Measurements from ENCODE around the gene PMPCA.

The PMPCA gene

DNA sequence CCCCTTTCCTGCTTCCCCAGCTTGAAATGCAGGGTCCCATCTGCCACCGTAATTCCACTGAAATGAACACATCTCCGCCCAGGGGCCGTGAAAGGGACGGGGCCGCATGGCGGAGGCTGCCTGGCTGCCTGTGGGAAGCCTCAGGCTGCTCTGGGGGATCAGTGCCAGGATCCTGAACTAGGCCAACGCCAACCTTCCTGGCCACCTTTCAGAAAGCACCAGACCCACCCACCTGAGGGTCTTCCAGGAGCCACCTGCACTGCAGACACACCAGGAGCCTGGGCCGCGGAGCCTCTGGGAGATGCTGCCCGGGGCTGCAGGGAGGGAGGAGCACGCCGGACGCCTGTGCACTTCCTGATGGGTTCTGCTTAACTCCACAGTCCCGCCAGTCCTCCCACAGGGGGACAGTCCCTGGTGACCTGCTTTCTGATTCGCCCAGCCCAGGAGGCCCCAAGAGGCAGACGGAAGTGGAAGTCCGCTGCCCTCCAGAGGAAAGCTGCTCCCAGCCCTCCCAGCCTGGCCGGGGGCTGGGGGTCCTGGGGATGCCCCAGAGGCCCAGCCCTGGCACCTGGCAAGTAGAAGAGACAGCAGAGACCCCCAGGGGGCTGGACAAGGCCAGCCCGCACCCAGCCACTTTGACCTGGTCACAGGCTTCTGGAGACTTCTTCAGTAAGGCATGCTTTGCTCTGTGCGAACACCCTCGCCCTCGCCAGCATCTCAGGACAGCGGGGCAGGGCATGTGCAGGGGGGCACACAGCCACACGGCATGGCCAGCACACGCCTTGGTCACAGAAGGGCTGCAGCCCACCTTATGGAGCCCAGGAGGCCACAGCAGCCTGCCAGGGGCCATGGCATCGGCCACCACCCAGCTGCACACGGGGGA, 36.9 kb upstream of the PMPCA start, which contains the start of gene CARD9:
Gene CARD9, minus strand, starts transcription at position 370 of the 883 bp plus-strand sequence. CDS start 1,591 bp downstream, outside the sequence.
- no peak for DNase-seq (ENCODE audit: low read depth)

DNA sequence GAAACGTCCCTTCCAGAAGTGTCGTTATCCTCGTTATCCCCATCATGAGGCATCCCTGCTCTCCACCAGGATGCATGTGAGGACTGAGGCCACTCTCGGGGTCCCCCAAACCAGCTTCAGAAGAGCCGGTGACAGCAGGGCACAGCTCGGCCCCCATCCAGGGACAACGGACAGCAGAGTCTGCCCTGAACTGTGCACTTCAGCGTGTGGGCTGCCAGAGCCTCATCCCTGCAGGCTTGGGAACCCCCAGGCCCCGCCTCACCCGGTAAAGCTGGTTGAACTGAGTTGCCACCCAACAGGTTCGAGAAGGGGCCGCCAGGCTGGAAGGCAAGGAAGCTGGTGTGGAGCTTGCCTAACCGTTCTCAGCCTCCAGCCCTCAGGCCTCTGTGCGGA, 36.3 kb upstream of the PMPCA start:
- no peak for DNase-seq (ENCODE audit: low read depth)

- DNase-seq (ENCODE audit: low read depth) = no peak
Measured at GRCh38 chr9:136375096-136375495, 35.4 kb upstream of the PMPCA start.

- DNase-seq (ENCODE audit: low read depth) = no peak
Measured at GRCh38 chr9:136376457-136376856, 34.0 kb upstream of the PMPCA start.

- no peak for DNase-seq (ENCODE audit: low read depth)
Measured at GRCh38 chr9:136377341-136378169, 32.9 kb upstream of the PMPCA start.

DNA sequence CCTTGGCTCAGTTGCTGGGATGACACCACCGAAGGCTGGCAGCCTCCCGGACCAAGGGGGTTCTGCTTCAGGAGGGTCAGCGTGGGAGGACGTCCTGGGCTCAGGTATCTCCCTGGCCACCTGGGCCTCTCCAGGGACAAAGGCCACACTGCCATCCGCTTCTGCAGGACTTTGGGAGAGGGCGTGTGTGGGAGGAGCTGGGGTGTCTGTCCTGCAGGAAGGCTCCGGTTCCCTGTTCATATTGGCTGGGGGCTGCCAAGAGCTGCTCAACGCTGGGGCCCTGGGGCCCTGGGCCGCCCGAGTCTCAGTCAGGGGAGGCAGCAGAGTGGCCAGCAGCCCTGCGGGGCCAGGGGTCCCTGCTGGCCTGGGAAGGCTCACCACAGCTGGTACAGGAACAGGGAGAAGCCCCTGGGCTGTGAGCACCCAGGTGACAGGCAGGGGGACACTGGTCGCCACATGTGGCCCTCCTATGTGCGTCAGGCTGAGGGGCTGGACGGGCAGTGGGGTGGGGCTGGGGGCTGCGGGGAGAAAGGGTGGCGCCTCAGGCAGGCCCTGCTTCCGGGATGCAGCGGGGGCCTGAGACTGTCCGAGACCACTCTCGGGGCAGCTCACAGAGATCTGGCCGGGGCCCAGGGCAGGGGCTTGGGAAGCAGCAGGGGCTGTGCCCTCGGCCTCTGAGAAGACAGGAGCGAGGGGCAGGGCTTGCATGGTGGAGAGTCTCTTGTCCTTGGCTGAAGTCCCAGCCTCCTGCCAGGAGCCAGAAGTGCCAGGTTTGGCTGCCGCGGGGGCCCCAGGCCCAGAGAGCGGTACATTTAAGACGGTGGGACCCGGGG, 32.1 kb upstream of the PMPCA start:
- no peak for DNase-seq (ENCODE audit: low read depth)

DNA sequence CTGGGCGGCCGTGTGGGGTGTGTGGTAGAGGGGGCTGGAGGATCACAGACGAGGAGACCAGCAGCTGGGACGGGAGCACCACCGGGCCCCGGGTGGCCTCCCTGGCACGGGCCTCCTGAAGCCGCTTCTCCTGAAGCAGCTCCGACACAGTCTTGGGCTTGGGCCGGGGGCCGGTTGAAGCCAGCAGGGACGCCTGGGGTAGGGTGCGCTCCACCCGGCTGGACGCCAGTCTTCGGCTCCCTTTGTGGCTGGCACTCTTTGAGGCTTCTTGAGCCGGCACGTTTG, 31.5 kb upstream of the PMPCA start:
- no peak for DNase-seq (ENCODE audit: low read depth)

DNA sequence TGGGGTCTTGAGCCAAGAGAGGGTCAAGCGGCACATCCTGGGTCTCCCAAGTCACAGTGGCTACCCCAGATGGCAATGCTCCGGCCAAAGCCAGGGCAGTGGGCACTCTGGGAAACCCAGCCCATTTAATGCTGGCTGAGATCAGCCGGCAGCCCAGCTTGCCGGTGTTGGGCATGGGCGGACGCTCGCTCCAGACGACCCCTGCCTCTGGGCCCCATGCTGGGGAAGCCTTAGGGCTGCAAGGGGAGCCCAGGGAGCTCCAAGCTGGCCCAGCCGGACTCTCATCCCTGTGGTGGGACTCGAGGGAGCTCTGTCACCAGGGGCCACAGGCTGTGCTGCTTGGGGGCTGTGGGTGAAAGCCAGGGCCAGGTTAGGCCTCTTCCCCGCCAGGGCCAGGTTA, 31.1 kb upstream of the PMPCA start:
- no peak for DNase-seq (ENCODE audit: low read depth)

GRCh38 chr9:136379891-136380290, 30.6 kb upstream of the PMPCA start:
- no peak for DNase-seq (ENCODE audit: low read depth)

DNA sequence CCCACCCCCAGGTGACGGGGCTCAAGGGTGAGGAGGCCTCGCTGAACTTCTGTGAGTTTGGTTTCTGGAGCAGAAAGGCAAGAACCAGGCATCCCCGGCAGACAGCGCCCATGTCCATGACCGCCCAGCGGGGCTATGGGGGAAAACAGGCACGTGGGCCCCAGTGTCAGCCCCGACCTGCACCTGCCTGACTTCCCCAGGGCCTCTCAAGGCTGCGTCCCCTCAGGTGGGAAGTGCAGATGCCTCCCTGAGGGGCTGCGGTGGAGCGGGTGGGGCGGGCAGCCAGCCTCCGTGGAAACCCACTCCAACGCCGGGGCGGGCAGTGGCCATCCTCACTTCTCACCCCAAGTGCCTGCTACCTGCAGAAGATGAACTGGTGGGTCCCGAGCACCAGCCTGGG, 30.1 kb upstream of the PMPCA start:
- no peak for DNase-seq (ENCODE audit: low read depth)

- no peak for DNase-seq (ENCODE audit: low read depth)
Measured at GRCh38 chr9:136381311-136381710, 29.1 kb upstream of the PMPCA start.

DNA sequence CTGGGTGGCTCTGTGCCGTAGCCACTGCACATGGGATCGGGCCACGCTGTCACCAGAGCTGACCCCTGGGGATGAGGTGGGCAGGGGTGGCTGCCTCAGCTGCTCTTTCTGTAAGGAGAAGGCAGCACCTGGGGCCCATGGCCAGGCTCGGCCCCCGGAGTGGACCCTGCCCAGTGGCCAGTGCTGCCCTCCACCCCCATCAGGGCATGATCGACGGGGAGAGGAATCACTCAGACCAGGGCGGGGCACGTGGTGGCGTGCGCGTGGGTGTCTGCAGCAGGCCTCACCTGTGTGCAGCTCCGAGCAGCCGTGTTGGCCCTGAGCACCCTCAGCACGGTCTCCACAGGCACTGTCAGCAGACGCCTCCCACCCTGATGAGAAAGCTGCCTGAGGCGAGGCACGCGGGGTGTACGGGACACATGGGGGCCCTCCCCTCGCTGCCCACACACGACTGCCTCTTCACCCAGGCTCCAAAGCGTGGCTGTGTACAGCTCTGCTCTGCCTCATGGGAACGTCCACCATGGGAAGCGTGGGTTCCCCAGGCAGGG, 28.4 kb upstream of the PMPCA start:
- no peak for DNase-seq (ENCODE audit: low read depth)

GRCh38 chr9:136383436-136383835, 27.0 kb upstream of the PMPCA start:
- DNase-seq (ENCODE audit: low read depth) = no peak

DNA sequence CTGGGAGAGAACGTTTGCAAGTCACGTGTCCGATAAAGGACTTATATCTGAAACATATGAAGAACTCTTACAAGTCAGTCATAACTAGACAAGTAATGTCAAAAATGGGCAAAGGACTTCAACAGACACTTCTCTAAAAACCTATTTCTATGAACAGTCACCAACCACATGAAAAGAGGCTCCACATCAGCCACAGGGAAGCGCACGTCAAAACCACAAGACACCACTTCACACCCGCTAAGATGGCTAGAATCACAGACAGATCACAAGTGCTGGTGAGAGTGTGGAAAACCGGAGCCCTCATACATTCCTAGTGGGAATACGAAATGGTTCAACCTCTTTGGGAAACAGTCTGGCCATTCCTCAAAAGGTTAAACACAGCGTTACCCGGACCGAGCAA, 25.4 kb upstream of the PMPCA start:
- no peak for DNase-seq (ENCODE audit: low read depth)

GRCh38 chr9:136386018-136386417, 24.4 kb upstream of the PMPCA start:
- DNase-seq (ENCODE audit: low read depth) = no peak

GRCh38 chr9:136387217-136387616, 23.2 kb upstream of the PMPCA start:
- no peak for DNase-seq (ENCODE audit: low read depth)

DNA sequence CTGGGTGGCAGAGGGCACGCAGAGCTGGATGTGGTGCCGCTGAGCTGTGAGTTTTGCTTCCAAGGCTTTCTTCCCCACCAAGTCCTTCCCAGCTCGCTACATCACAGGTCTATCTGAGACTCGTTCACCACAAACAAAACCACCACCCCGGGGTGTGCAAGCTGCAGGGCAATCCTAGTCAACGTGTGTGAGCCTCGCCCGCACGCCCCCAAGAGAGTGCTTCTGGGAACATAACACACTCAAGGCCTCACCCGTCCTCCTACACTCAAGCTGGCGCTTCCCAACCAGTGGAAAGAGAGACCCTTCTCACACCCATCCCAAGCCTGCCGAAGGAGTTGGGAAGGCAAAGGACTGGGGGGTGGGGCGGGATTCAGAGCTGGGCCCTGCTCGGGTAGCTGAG, 21.1 kb upstream of the PMPCA start:
- DNase-seq (ENCODE audit: low read depth) = no peak

DNA sequence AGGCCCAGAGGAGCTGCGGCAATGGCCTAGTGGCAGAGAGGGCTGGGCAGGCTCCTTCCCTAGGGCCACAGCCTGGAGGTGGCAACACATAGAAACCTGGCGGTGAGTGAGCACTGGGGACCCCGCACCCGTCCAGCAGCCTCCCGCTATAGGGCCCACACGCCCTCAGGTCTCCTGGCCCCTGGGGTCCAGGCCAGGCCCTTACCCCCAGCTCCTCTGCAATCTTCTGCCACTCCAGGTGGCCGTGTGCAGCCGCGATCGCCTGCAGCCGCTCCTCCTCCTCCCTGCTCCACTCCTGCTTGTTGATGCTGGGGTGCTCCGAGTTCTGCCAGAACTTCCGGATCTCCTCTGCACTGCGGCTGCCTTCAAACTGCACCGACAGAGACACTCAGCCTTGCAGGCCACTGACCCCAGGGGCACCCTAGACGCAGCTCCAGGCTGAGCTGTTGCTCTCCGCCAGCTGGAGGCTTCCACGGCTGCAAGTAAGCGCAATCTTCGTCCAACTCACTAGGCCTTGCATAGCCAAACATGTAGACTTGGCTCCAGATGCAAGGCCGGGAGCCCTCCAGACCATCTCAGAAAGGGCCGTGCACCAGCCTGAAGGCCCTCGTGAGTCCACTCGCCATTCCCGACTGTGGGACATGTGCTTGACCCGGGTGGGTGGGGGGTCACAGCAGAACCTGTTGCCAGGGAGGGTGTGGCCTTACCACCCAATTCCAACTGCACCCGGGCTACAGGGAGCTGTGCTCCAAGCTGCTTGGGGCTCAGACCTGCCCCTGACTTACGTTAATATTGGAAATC, 18.5 kb upstream of the PMPCA start:
- no peak for DNase-seq (ENCODE audit: low read depth)

- peak; percentile 22 for DNase-seq (ENCODE audit: low read depth)
Measured at GRCh38 chr9:136392538-136393449, 17.7 kb upstream of the PMPCA start.

- no peak for DNase-seq (ENCODE audit: low read depth)
Measured at GRCh38 chr9:136393531-136393930, 16.9 kb upstream of the PMPCA start.
